Measurements from ENCODE around the gene SLC25A15.

DNA sequence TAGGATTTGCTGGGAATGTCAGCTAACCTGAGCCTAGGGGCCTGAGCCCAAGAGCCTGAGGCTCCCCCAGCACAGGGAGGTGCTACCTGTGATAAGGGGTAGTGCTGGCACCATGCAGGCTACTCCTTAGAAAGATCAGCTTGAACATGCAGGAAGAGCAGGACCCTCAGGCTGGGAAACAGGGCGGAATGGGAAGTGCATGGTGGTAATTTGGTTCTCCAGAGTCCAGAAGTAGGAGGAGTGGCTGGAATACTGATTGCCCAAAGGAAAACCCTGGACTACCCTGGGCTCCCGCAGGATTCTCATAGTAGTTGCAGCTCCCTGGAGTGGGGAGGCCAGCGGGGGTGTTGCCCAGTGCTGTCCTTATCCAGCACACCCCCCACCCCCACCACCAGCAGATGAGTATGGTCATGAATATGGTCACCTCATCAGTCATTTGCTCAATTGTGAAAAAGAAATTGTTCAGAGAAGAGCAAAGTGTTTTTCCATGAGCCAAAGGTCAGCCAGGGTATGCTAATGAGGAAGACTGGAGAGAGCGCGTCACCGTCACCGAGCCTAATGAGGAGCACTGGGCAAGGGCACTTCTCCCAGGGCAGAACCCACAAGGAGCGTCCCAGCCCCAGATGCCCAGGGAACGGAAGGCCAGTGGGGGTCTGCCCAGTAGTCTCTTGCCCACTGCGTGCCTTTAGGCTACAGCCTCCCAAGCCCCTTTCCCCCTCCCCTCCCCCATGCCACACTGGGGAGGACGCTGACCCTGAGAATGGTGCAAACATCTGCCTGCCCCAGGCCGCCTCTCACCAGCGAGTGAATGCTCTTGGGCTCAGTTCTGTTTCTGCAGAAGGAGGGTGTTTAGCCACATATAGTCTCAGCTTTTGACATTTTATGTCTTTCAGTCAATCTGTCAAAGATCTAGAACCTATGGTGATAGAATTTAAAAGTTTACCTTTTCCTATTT, 5.3 kb downstream of the SLC25A15 start:
- TF ChIP-seq, protein P1, sequence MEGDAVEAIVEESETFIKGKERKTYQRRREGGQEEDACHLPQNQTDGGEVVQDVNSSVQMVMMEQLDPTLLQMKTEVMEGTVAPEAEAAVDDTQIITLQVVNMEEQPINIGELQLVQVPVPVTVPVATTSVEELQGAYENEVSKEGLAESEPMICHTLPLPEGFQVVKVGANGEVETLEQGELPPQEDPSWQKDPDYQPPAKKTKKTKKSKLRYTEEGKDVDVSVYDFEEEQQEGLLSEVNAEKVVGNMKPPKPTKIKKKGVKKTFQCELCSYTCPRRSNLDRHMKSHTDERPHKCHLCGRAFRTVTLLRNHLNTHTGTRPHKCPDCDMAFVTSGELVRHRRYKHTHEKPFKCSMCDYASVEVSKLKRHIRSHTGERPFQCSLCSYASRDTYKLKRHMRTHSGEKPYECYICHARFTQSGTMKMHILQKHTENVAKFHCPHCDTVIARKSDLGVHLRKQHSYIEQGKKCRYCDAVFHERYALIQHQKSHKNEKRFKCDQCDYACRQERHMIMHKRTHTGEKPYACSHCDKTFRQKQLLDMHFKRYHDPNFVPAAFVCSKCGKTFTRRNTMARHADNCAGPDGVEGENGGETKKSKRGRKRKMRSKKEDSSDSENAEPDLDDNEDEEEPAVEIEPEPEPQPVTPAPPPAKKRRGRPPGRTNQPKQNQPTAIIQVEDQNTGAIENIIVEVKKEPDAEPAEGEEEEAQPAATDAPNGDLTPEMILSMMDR (IDR thresholded peaks at IDR 0.05 in 2 of 3, conservative IDR thresholded peaks at IDR 0.05 in 1 of 3; ENCODE audit: borderline replicate concordance in 1 of 3, insufficient read depth in 1 of 3, low read depth in 2 of 3, low read length in 2 of 3), result no peak
- TF ChIP-seq ZNF274 (IDR thresholded peaks at IDR 0.05; ENCODE audit: low read depth, low read length) (no peak), CEBPB (IDR thresholded peaks at IDR 0.05; ENCODE audit: low read depth) (no peak)
- TF ChIP-seq, protein P2, sequence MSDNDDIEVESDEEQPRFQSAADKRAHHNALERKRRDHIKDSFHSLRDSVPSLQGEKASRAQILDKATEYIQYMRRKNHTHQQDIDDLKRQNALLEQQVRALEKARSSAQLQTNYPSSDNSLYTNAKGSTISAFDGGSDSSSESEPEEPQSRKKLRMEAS (IDR thresholded peaks at IDR 0.05), result no peak

Data from HCT116 (cell line).